HG03520 (cell line): ENCODE measurements around the gene CHI3L1.

ENCODE experiments used
- ATAC-seq: cut with Tn5 transposase; IDR thresholded peaks from one replicate; pipeline ENCODE4 v1.9.1; 2021; ENCODE audit warnings: mild to moderate bottlenecking, moderate library complexity; ENCODE audit not compliant: unreplicated experiment

Gene CHI3L1

GRCh38 chr1:203153051-203153988, 33.2 kb downstream of the CHI3L1 start:
- no peak for ATAC-seq

GRCh38 chr1:203152158-203153034, 34.1 kb downstream of the CHI3L1 start:
- ATAC-seq: no peak

GRCh38 chr1:203151362-203152157, 34.9 kb downstream of the CHI3L1 start:
- ATAC-seq: no peak

GRCh38 chr1:203150511-203151297, 35.8 kb downstream of the CHI3L1 start:
- ATAC-seq: no peak

GRCh38 chr1:203149188-203149840, 37.2 kb downstream of the CHI3L1 start:
- no peak for ATAC-seq

- ATAC-seq: no peak
These were observed 37.9 kb downstream of the CHI3L1 start for GRCh38 chr1:203148579-203148978.

- ATAC-seq: no peak
These were observed 38.4 kb downstream of the CHI3L1 start for GRCh38 chr1:203148127-203148526.

GRCh38 chr1:203147376-203147775, 39.1 kb downstream of the CHI3L1 start:
- no peak for ATAC-seq

- ATAC-seq: no peak
These were observed 40.0 kb downstream of the CHI3L1 start for GRCh38 chr1:203146537-203146936.

- no peak for ATAC-seq
These were observed 40.5 kb downstream of the CHI3L1 start for GRCh38 chr1:203146042-203146369.

- no peak for ATAC-seq
These were observed 41.0 kb downstream of the CHI3L1 start for GRCh38 chr1:203145321-203146041.

- no peak for ATAC-seq
These were observed 41.8 kb downstream of the CHI3L1 start for GRCh38 chr1:203144661-203145060.

- no peak for ATAC-seq
These were observed 42.9 kb downstream of the CHI3L1 start for GRCh38 chr1:203143641-203144040.

- ATAC-seq: no peak
These were observed 43.7 kb downstream of the CHI3L1 start for GRCh38 chr1:203142684-203143408.

GRCh38 chr1:203142124-203142523, 44.4 kb downstream of the CHI3L1 start:
- no peak for ATAC-seq

- ATAC-seq: no peak
These were observed 45.6 kb downstream of the CHI3L1 start for GRCh38 chr1:203140743-203141520.

- no peak for ATAC-seq
These were observed 46.5 kb downstream of the CHI3L1 start for GRCh38 chr1:203139976-203140475.
